Measurements from ENCODE around the gene CABP2.

DNA sequence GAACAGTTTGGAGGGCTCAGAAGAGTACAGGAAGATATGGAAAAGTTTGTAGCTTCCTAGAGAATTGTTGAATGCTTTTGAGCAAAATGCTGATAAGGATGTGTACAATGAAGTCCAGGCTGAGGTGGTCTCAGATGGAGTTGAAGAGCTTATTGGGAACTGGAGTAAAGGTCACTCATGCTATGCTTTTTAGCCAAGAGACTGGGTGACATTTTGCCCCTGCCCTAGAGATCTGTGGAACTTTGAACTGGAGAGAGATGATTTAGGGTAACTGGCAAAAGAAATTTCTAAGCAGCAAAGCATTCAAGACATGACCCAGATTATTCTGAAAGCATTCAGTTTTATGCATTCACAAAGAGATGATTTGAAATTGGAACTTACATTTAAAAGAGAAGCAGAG is 27.9 kb upstream of the CABP2 start:
- TF ChIP-seq POLR2A (IDR thresholded peaks at IDR 0.05; ENCODE audit: low read length): no peak
- TF ChIP-seq GATA1 (IDR thresholded peaks at IDR 0.05; ENCODE audit: low read depth, low read length): no peak
